Naive thymus-derived CD4-positive, alpha-beta T cell (primary cell): ENCODE data around the gene SLC12A5. TPM values are rescaled to one million over a fixed set of nuclear protein-coding genes. Genes with fewer than 3 reads are reported as not detected.
A peak's percentile ranks its signal among the peaks of the same experiment; 100 is the strongest.

Experiments
- ATAC-seq: fragments of 150-1000 bp; cut with Tn5 transposase; 2 replicates; pipeline ENCODE4 v1.10.0; 2021; ENCODE audit warnings: mild to moderate bottlenecking, moderate library complexity
- CTCF ChIA-PET: fragments of 350-600 bp; sonication (Branson Sonifier 250); formaldehyde crosslinking; loops from one replicate; lab custom pipeline; 2021; ENCODE audit warnings: antibody characterized with exemption; lab: Charles Lee
- POLR2A ChIA-PET: fragments of 350-600 bp; sonication (Branson Sonifier 250); formaldehyde crosslinking; loops from one replicate; lab custom pipeline; 2021; ENCODE audit warnings: antibody characterized with exemption, inconsistent platforms; lab: Charles Lee
- DNase-seq, 9 donors: peaks; one replicate each; pipeline versions ENCODE4 v3.0.0 to v3.0.0-alpha.2; 2020 to 2022; ENCODE audit warnings: mixed read lengths in 1 of 9
- H3K27ac ChIP-seq: one replicate; pipeline ENCODE4 v1.7.0; 2013; ENCODE audit warnings: mild to moderate bottlenecking, low read depth, low read length, moderate library complexity
- H3K27me3 ChIP-seq, 2 donors: one replicate each; pipeline ENCODE4 v1.7.0; 2013; ENCODE audit warnings: low read length in 2 of 2, mild to moderate bottlenecking in 2 of 2, moderate library complexity in 2 of 2; ENCODE audit not compliant: control insufficient read depth in 2 of 2, insufficient read depth in 2 of 2
- H3K36me3 ChIP-seq, 3 experiments: 1 replicate in 2 of 3; 2 replicates in 1 of 3; pipeline ENCODE4 v1.7.0; 2013; ENCODE audit warnings: low read length in 3 of 3, mild to moderate bottlenecking in 3 of 3, moderate library complexity in 1 of 3; ENCODE audit not compliant: insufficient read depth in 3 of 3, control insufficient read depth in 2 of 3
- H3K4me1 ChIP-seq, 2 donors: one replicate each; pipeline ENCODE4 v1.7.0; 2013; ENCODE audit warnings: low read length in 2 of 2, mild to moderate bottlenecking in 2 of 2, moderate library complexity in 1 of 2; ENCODE audit not compliant: control insufficient read depth in 2 of 2, insufficient read depth in 2 of 2
- H3K4me3 ChIP-seq: 2 replicates; pipeline ENCODE4 v1.7.0; 2013; ENCODE audit warnings: mild to moderate bottlenecking, low read length
- H3K9me3 ChIP-seq, 3 experiments: 1 replicate in 2 of 3; 2 replicates in 1 of 3; pipeline ENCODE4 v1.7.0; 2013; ENCODE audit warnings: low read length in 3 of 3; ENCODE audit not compliant: control insufficient read depth in 2 of 3
- H3K27ac Mint-ChIP-seq, 9 donors: one replicate each; pipeline ENCODE4 v1.8.0; 2020 to 2022; ENCODE audit warnings: mixed read lengths in 9 of 9, mild to moderate bottlenecking in 8 of 9, moderate library complexity in 5 of 9, inconsistent platforms in 2 of 9
- H3K27me3 Mint-ChIP-seq, 5 donors: one replicate each; pipeline ENCODE4 v1.8.0; 2021 to 2022; ENCODE audit warnings: mixed read lengths in 5 of 5, mild to moderate bottlenecking in 1 of 5
- H3K36me3 Mint-ChIP-seq, 5 donors: one replicate each; pipeline ENCODE4 v1.8.0; 2020 to 2022; ENCODE audit warnings: mixed read lengths in 5 of 5, mild to moderate bottlenecking in 3 of 5, inconsistent platforms in 1 of 5
- H3K4me1 Mint-ChIP-seq, 7 donors: one replicate each; pipeline ENCODE4 v1.8.0; 2020 to 2022; ENCODE audit warnings: mixed read lengths in 7 of 7, mild to moderate bottlenecking in 3 of 7, inconsistent platforms in 1 of 7
- H3K4me3 Mint-ChIP-seq, 10 donors: one replicate each; pipeline ENCODE4 v1.8.0; 2020 to 2022; ENCODE audit warnings: mild to moderate bottlenecking in 10 of 10, mixed read lengths in 10 of 10, moderate library complexity in 6 of 10, inconsistent platforms in 2 of 10
- H3K9me3 Mint-ChIP-seq, 11 donors: one replicate each; pipeline ENCODE4 v1.8.0; 2020 to 2022; ENCODE audit warnings: mixed read lengths in 11 of 11, mild to moderate bottlenecking in 4 of 11, inconsistent platforms in 1 of 11, moderate library complexity in 1 of 11
- intact Hi-C, 2 donors: fragments of 100-400 bp; cut with micrococcal nuclease; formaldehyde crosslinking; loops; one replicate each; pipeline ENCODE4 v1.15.1; 2023
- polyA plus RNA-seq, 2 donors: library from polyadenylated mRNA; unstranded; fragments of 300-500 nt; fragmentation: Illumina TruSeq; gene quantifications; one replicate each; pipeline ENCODE4 v1.2.3, GENCODE V29; 2021
- total RNA-seq, 6 experiments: library from RNA in 5 of 6; stranded (reverse) in 5 of 6; gene quantifications; 1 replicate in 5 of 6; 2 replicates in 1 of 6; pipeline ENCODE4 v1.2.3 and lab custom pipeline; 2021 to 2026

Gene SLC12A5
- total and polyA plus RNA-seq, 7 experiments from 2014 or later, result not detected

DNA sequence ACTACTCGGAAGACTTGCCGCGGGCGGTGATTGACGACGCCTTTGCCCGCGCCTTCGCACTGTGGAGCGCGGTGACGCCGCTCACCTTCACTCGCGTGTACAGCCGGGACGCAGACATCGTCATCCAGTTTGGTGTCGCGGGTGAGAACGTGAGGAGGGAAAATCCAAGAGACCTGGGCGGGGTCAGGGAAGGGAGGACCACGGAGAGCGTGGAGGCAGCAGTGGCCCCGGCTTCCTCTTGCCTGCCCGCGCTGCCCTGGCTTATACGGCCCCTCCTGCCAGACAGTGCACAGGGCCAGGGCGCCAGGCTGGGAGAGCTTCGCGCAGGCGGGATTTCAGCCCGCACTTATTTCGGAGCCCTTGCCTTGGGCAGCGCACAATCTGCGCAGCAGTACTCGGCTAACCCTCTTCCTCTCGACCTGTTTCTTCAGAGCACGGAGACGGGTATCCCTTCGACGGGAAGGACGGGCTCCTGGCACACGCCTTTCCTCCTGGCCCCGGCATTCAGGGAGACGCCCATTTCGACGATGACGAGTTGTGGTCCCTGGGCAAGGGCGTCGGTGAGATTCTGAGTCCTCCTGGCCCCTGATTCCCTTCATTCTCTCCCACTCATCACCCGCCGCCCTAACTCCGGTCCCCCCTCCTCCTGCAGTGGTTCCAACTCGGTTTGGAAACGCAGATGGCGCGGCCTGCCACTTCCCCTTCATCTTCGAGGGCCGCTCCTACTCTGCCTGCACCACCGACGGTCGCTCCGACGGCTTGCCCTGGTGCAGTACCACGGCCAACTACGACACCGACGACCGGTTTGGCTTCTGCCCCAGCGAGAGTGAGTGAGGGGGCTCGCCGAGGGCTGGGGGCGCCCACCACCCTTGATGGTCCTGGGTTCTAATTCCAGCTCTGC lies 18.3 kb upstream of the SLC12A5 start:
- Histone ChIP-seq H3K4me1 (peaks cover 43 to 45% of the 10 kb centered on the region in 2 donors), H3K27me3 (peaks cover 15 to 16% of the 10 kb centered on the region in 2 donors), H3K4me3 (peak overlapping the region; percentile 29), H3K27ac (no peak overlapping the region), H3K36me3 (no peaks in the 10 kb centered on the region), H3K9me3 (no peaks in the 10 kb centered on the region)
- Mint-ChIP-seq H3K27me3 (peaks cover 45 to 73% (median 63%) of the 10 kb centered on the region in 5 donors), H3K9me3 (peaks cover 0 to 6% (median 0%) of the 10 kb centered on the region in 11 donors), H3K4me3 (peak overlapping the region; percentile 58 to 88 (median 78)), H3K4me1 (peaks cover 57 to 92% (median 74%) of the 10 kb centered on the region in 7 donors), H3K36me3 (peaks cover 0 to 11% (median 0%) of the 10 kb centered on the region in 5 donors), H3K27ac (peak overlapping the region; percentile 15 to 94 (median 66))
- POLR2A ChIA-PET, result no interaction called here
- ATAC-seq (peak; percentile 72), DNase-seq (peak in 7 of 9 donors; percentile 43 to 75 (median 55))
- CTCF ChIA-PET, result interaction anchor here (0.9 to 2.6 kb wide), 3 partner anchors 12 to 41 kb away, joined by 3 to 9 read pairs (median 3); no protein-coding TSS in a partner anchor
- intact Hi-C loops, result loop anchor here in 1 of 2 donors (5.0 to 10.0 kb wide), 2 partner anchors 352 to 674 kb away; partner anchors contain the start of gene TP53RK

DNA sequence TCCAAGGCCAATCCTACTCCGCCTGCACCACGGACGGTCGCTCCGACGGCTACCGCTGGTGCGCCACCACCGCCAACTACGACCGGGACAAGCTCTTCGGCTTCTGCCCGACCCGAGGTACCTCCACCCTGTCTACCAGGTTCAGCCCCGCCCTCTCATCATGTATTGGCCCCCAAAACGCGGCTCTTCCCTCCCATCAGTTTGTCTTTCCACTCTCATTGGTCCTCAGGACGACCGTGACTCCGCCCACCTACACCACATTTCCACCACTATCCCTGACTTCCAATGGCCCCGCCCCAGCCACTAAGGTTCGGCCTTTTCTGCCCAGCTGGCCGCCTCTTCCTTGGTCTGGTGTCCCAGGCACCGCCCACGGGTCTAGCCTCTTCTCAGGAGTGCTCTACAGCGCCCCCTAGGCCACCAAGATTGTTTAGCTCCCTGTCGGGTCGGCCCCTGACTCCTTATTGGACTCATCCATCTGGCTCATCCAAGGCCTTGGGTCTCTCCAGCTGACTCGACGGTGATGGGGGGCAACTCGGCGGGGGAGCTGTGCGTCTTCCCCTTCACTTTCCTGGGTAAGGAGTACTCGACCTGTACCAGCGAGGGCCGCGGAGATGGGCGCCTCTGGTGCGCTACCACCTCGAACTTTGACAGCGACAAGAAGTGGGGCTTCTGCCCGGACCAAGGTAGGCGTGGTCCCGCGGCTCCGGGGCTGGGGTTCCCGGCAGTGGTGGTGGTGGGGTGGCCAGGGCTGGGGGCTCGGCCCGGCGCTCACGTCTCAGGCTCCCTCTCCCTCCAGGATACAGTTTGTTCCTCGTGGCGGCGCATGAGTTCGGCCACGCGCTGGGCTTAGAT lies 17.2 kb upstream of the SLC12A5 start:
- no peak for DNase-seq
- peak overlapping the region in 7 of 9 donors; percentile 9 to 94 (median 47) for H3K27ac Mint-ChIP-seq
- peaks cover 47 to 81% (median 65%) of the 10 kb centered on the region in 7 donors for H3K4me1 Mint-ChIP-seq
- H3K27ac ChIP-seq, result no peak overlapping the region
- H3K9me3 Mint-ChIP-seq, result peaks cover 0 to 6% (median 0%) of the 10 kb centered on the region in 11 donors
- ChIA-PET POLR2A (no interaction called here), CTCF (interaction anchor here (0.9 to 2.6 kb wide), 3 partner anchors 11 to 42 kb away, joined by 3 to 9 read pairs (median 3); no protein-coding TSS in a partner anchor)
- H3K36me3 ChIP-seq, result no peaks in the 10 kb centered on the region
- H3K27me3 Mint-ChIP-seq, result peaks cover 47 to 71% (median 63%) of the 10 kb centered on the region in 5 donors
- peak overlapping the region; percentile 53 to 88 (median 74) for H3K4me3 Mint-ChIP-seq
- peaks cover 37 to 41% of the 10 kb centered on the region in 2 donors for H3K4me1 ChIP-seq
- H3K4me3 ChIP-seq, result no peak overlapping the region
- peaks cover 15 to 16% of the 10 kb centered on the region in 2 donors for H3K27me3 ChIP-seq
- ATAC-seq, result no peak
- H3K36me3 Mint-ChIP-seq, result peaks cover 0 to 11% (median 0%) of the 10 kb centered on the region in 5 donors
- no peaks in the 10 kb centered on the region for H3K9me3 ChIP-seq
- intact Hi-C loops, result loop anchor here in 1 of 2 donors (2.0 to 10.0 kb wide), 3 partner anchors 39 to 673 kb away; partner anchors contain the start of genes TP53RK and ZNF335

DNA sequence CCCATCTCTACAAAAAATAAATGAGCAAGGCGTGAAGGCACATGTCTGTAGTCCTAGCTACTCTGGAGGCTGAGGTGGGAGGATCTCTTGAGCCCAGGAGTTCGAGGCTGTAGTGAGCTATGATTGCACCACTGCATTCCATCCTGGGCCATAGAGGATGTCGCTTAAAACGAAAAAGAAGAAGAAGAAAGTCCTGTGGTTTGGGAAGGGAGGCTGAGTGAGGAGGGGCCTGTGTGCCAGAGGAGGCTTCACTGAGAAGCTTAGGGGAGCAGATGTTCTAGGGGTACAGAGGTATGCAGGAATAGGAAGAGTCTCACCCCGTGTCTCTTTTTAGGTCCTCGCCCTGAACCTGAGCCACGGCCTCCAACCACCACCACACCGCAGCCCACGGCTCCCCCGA lies 16.1 kb upstream of the SLC12A5 start:
- ChIA-PET CTCF (interaction anchor here (0.6 to 3.4 kb wide), 12 partner anchors 8 to 193 kb away, joined by 3 to 32 read pairs (median 5); no protein-coding TSS in a partner anchor), POLR2A (interaction anchor here (0.6 to 0.7 kb wide), 2 partner anchors 26 to 42 kb away, joined by 3 read pairs; no protein-coding TSS in a partner anchor)
- no peak for DNase-seq
- Mint-ChIP-seq H3K27ac (peak overlapping the region in 2 of 9 donors; percentile 40 to 49), H3K9me3 (peaks cover 0 to 6% (median 0%) of the 10 kb centered on the region in 11 donors), H3K4me3 (peak overlapping the region in 9 of 10 donors; percentile 24 to 86 (median 55)), H3K4me1 (peaks cover 41 to 70% (median 58%) of the 10 kb centered on the region in 7 donors), H3K27me3 (peaks cover 55 to 68% (median 62%) of the 10 kb centered on the region in 5 donors), H3K36me3 (peaks cover 0 to 11% (median 0%) of the 10 kb centered on the region in 5 donors)
- no peak overlapping the region for H3K4me3 ChIP-seq
- no peak overlapping the region for H3K27ac ChIP-seq
- H3K27me3 ChIP-seq, result peaks cover 15 to 16% of the 10 kb centered on the region in 2 donors
- no peak for ATAC-seq
- no peaks in the 10 kb centered on the region for H3K36me3 ChIP-seq
- intact Hi-C loops, result loop anchor here in 1 of 2 donors (1.0 to 10.0 kb wide), 4 partner anchors 40 to 672 kb away; partner anchors contain the start of genes TP53RK and ZNF335
- no peaks in the 10 kb centered on the region for H3K9me3 ChIP-seq
- H3K4me1 ChIP-seq, result peaks cover 34 to 36% of the 10 kb centered on the region in 2 donors

DNA sequence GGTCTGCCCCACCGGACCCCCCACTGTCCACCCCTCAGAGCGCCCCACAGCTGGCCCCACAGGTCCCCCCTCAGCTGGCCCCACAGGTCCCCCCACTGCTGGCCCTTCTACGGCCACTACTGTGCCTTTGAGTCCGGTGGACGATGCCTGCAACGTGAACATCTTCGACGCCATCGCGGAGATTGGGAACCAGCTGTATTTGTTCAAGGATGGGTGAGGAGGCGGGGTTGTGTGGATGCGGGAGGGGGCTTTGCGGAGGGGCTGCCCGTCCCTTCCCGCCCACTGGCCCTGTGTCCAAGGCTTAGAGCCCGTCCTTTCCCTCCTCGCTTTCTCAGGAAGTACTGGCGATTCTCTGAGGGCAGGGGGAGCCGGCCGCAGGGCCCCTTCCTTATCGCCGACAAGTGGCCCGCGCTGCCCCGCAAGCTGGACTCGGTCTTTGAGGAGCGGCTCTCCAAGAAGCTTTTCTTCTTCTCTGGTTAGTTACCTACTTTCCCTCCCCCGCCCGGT lies 15.6 kb upstream of the SLC12A5 start:
- Histone ChIP-seq H3K4me3 (no peak overlapping the region), H3K9me3 (no peaks in the 10 kb centered on the region), H3K27me3 (peaks cover 15 to 16% of the 10 kb centered on the region in 2 donors), H3K27ac (no peak overlapping the region), H3K36me3 (no peaks in the 10 kb centered on the region), H3K4me1 (peaks cover 29 to 31% of the 10 kb centered on the region in 2 donors)
- Mint-ChIP-seq H3K27me3 (peaks cover 55 to 66% (median 59%) of the 10 kb centered on the region in 5 donors), H3K36me3 (peaks cover 0 to 11% (median 0%) of the 10 kb centered on the region in 5 donors), H3K4me3 (peak overlapping the region; percentile 23 to 86 (median 60)), H3K9me3 (peaks cover 0 to 6% (median 0%) of the 10 kb centered on the region in 11 donors), H3K27ac (peak overlapping the region in 1 of 9 donors; percentile 40), H3K4me1 (peaks cover 41 to 65% (median 53%) of the 10 kb centered on the region in 7 donors)
- DNase-seq (no peak), ATAC-seq (no peak)
- CTCF ChIA-PET, result interaction anchor here (0.6 to 3.4 kb wide), 11 partner anchors 9 to 192 kb away, joined by 3 to 32 read pairs (median 5); no protein-coding TSS in a partner anchor
- intact Hi-C loops, result loop anchor here in 1 of 2 donors (1.0 to 10.0 kb wide), 4 partner anchors 41 to 671 kb away; partner anchors contain the start of genes TP53RK and ZNF335
- POLR2A ChIA-PET, result interaction anchor here (0.6 to 1.6 kb wide), 3 partner anchors 26 to 42 kb away, joined by 3 to 4 read pairs (median 3); no protein-coding TSS in a partner anchor

GRCh38 chr20:46013829-46014516 lies 15.0 kb upstream of the SLC12A5 start:
- POLR2A ChIA-PET, result interaction anchor here (0.7 to 1.6 kb wide), 3 partner anchors 27 to 77 kb away, joined by 3 to 4 read pairs (median 3); no protein-coding TSS in a partner anchor
- intact Hi-C loops, result loop anchor here (1.0 to 10.0 kb wide), 10 partner anchors 8 to 671 kb away; partner anchors contain the start of genes NCOA5 (in 1 of the 2), TP53RK (in 1 of the 2) and ZNF335 (in 1 of the 2)
- Mint-ChIP-seq H3K36me3 (peaks cover 0 to 11% (median 0%) of the 10 kb centered on the region in 5 donors), H3K27ac (peak overlapping the region in 3 of 9 donors; percentile 1 to 43 (median 29)), H3K4me1 (peaks cover 38 to 61% (median 48%) of the 10 kb centered on the region in 7 donors), H3K4me3 (peak overlapping the region; percentile 23 to 76 (median 58)), H3K27me3 (peaks cover 52 to 68% (median 55%) of the 10 kb centered on the region in 5 donors), H3K9me3 (peaks cover 0 to 6% (median 0%) of the 10 kb centered on the region in 11 donors)
- peak overlapping the region; percentile 32 for H3K4me3 ChIP-seq
- H3K27ac ChIP-seq, result no peak overlapping the region
- DNase-seq, result peak; percentile 39 to 73 (median 60)
- H3K27me3 ChIP-seq, result peaks cover 15 to 16% of the 10 kb centered on the region in 2 donors
- no peaks in the 10 kb centered on the region for H3K9me3 ChIP-seq
- peaks cover 24 to 27% of the 10 kb centered on the region in 2 donors for H3K4me1 ChIP-seq
- CTCF ChIA-PET, result interaction anchor here (0.6 to 3.4 kb wide), 21 partner anchors 9 to 352 kb away, joined by 3 to 32 read pairs (median 4); no protein-coding TSS in a partner anchor
- ATAC-seq, result peak; percentile 76
- no peaks in the 10 kb centered on the region for H3K36me3 ChIP-seq
